Aorta (tissue), 5 donors: ENCODE data around the gene ASTN1. TPM values are rescaled to one million over a fixed set of nuclear protein-coding genes. Genes with fewer than 3 reads are reported as not detected.

Experiments used
- ATAC-seq: fragments of 200-7000 bp; cut with Tn5 transposase; one replicate; pipeline ENCODE4 v1.9.1; 2022; ENCODE audit warnings: moderate library complexity; ENCODE audit not compliant: low FRiP score
- DNase-seq, 2 donors: peaks; one replicate each; pipeline ENCODE4 v3.0.0-alpha.2; 2020
- H3K27ac ChIP-seq, 2 donors: one replicate each; pipeline ENCODE4 v1.5.1; 2013; ENCODE audit warnings: low read length in 2 of 2, mild to moderate bottlenecking in 2 of 2, moderate library complexity in 2 of 2, control low read depth in 1 of 2, inconsistent platforms in 1 of 2, low read depth in 1 of 2
- H3K27me3 ChIP-seq, 2 donors: one replicate each; pipeline ENCODE4 v1.6.1; 2013; ENCODE audit warnings: control low read depth in 1 of 2, low read length in 1 of 2, mild to moderate bottlenecking in 1 of 2, moderate library complexity in 1 of 2; ENCODE audit not compliant: insufficient read depth in 2 of 2, control insufficient read depth in 1 of 2
- H3K36me3 ChIP-seq, 2 donors: one replicate each; pipeline ENCODE4 v1.6.1; 2013; ENCODE audit warnings: control low read depth in 1 of 2, low read length in 1 of 2, mild to moderate bottlenecking in 1 of 2; ENCODE audit not compliant: insufficient read depth in 2 of 2, control insufficient read depth in 1 of 2
- H3K4me1 ChIP-seq, 2 donors: one replicate each; pipeline ENCODE4 v1.6.1; 2013; ENCODE audit warnings: low read length in 2 of 2, control low read depth in 1 of 2, mild to moderate bottlenecking in 1 of 2, moderate library complexity in 1 of 2; ENCODE audit not compliant: insufficient read depth in 2 of 2, control insufficient read depth in 1 of 2
- H3K4me3 ChIP-seq, 2 donors: one replicate each; pipeline ENCODE4 v1.5.1; 2013; ENCODE audit warnings: low read length in 2 of 2, control low read depth in 1 of 2, mild to moderate bottlenecking in 1 of 2
- H3K9me3 ChIP-seq: one replicate; pipeline ENCODE4 v1.6.1; 2013; ENCODE audit warnings: mild to moderate bottlenecking, low read length; ENCODE audit not compliant: control insufficient read depth
- WGBS, 2 donors: extraction: QIAGEN DNeasy Blood & Tissue Kit; methylation state at CpG; one replicate each; pipeline ENCODE4 v1.1.7; 2013; 5-methylcytosine and 5-hydroxymethylcytosine counted together
- intact Hi-C, 2 donors: fragments of 100-400 bp; cut with DNase I; formaldehyde crosslinking; loops; one replicate each; pipeline versions ENCODE4 v1.14.2 to v1.15.0; 2022
- polyA plus RNA-seq, 2 donors: library from polyadenylated mRNA; stranded (reverse); fragments of 200-250 nt; gene quantifications; one replicate each; pipeline ENCODE4 v1.2.3, GENCODE V29; 2013
- total RNA-seq, 2 donors: library from RNA; stranded (reverse); fragmentation: NEBNext Ultra II Directional; extraction: Animal tissue kit (Norgen Biotek cat#: 25700); gene quantifications; one replicate each; pipeline ENCODE4 v1.2.1, GENCODE V29; 2021
- donor health status: healthy with polysubstance abuse.
- donor health status: Bipolar disorder and iron deficiency.
- donor health status: DM: no; HTN: no; CAD: no.
- donor health status: DM: no; HTN: no; CAD: no.
- donor health status: DM: yes; HTN: yes; CAD: no.

Gene ASTN1
- total and polyA plus RNA-seq, 4 donors, result 0.06 to 0.33 TPM; not detected in 2

DNA sequence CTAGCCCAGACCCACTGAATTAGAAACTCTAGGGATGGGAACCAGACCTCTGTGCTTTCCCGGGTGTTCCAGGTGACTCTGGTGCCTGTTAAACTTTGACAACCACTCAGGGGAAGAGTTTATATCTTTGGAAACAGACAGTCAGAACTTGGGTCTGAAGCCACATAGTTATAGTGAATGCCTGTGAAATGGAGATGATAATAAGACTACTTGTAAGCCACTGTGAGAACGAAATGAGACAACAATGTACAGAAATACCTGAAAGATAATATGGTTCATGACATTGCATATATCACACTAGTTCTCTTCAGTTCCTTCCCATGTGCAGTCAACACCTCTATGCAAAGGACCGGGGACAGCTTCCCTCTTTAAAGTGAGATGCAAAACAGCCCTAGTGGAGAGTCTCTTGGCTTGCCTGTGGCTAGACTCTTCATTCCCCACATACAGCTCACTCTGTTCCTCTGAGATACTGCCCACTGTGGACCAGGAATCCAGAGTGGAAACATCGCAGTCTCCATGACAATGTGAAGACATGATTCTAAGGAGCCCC is 287.5 kb downstream of the ASTN1 start:
- intact Hi-C loops, result no loop called here
- H3K4me1 ChIP-seq, result peaks cover 0 to 2% of the 10 kb centered on the region in 2 donors
- ATAC-seq (no peak), DNase-seq (no peak)
- H3K27me3 ChIP-seq, result no peaks in the 10 kb centered on the region
- 89% methylated on average over 4 of the region's 4 CpGs for WGBS, 2 donors
- H3K27ac ChIP-seq, result no peak overlapping the region
- no peaks in the 10 kb centered on the region for H3K9me3 ChIP-seq
- H3K36me3 ChIP-seq, result no peaks in the 10 kb centered on the region
- no peak overlapping the region for H3K4me3 ChIP-seq

DNA sequence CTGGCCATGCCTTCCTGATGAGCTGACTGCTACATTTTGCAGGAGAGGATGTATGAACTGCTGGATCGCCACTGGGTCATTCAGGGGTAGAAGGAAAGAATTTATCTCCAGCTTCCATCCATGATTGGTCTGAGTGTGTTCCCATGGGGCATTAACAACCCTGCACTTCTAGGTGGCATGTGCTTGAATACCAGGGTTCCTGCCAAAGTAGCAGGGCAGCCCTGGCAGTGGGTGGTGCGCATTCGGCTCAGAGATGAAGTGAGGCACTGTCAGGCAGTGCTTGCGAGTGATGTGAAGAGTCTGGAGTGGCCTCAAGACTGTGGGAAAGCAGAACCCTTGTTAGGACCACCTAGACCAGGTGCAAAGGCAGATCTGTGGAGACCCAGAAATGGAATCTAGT is 294.9 kb downstream of the ASTN1 start:
- Histone ChIP-seq H3K4me3 (no peak overlapping the region), H3K4me1 (no peaks in the 10 kb centered on the region), H3K36me3 (no peaks in the 10 kb centered on the region), H3K27me3 (peaks cover 0 to 2% of the 10 kb centered on the region in 2 donors), H3K27ac (no peak overlapping the region), H3K9me3 (no peaks in the 10 kb centered on the region)
- intact Hi-C loops, result no loop called here
- ATAC-seq (no peak), DNase-seq (no peak)
- 79 to 81% methylated on average over 4 of the region's 4 CpGs for WGBS, 2 donors

GRCh38 chr1:176866011-176866714 is 298.3 kb downstream of the ASTN1 start:
- intact Hi-C loops, result no loop called here
- Histone ChIP-seq H3K4me1 (no peaks in the 10 kb centered on the region), H3K36me3 (no peaks in the 10 kb centered on the region), H3K4me3 (no peak overlapping the region), H3K27me3 (peaks cover 0 to 2% of the 10 kb centered on the region in 2 donors), H3K9me3 (no peaks in the 10 kb centered on the region), H3K27ac (no peak overlapping the region)
- ATAC-seq, result no peak
- no peak for DNase-seq
- 92 to 97% methylated on average over 1 of the region's 1 CpG for WGBS, 2 donors

DNA sequence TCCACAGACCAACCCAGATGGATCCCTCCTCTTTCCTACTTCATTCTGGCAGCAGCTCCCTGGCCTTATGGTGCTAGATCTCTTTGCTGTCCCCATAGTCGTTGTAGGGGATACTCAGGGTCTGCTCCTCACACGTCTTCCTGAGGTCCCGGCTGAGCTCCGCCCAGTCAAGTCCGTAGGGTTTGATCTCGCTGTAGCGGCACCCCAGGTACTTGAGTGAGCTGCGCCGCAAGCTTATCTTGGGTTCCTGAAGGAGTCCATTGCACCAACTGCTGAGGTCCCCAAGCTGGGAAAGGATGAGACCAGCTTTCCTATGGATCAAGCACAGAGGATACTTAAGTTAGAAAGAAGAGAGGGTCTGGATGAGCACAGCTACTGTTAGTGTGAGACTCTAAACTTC is 300.3 kb downstream of the ASTN1 start:
- Histone ChIP-seq H3K27ac (no peak overlapping the region), H3K4me3 (no peak overlapping the region)

GRCh38 chr1:176863613-176864012 is 300.9 kb downstream of the ASTN1 start:
- WGBS, 2 donors, result 89 to 90% methylated on average over 4 of the region's 4 CpGs
- intact Hi-C loops, result no loop called here
- no peak for ATAC-seq

More for the DNA sequence above, 300.3 kb downstream of the ASTN1 start:
- intact Hi-C loops, result no loop called here
- no peaks in the 10 kb centered on the region for H3K36me3 ChIP-seq
- peaks cover 0 to 2% of the 10 kb centered on the region in 2 donors for H3K27me3 ChIP-seq
- ATAC-seq (no peak), DNase-seq (no peak)
- WGBS, 2 donors, result 91 to 94% methylated on average over 9 of the region's 9 CpGs
- H3K9me3 ChIP-seq, result no peaks in the 10 kb centered on the region
- H3K4me1 ChIP-seq, result no peaks in the 10 kb centered on the region

GRCh38 chr1:176858433-176858916 is 306.0 kb downstream of the ASTN1 start:
- Histone ChIP-seq H3K36me3 (no peaks in the 10 kb centered on the region), H3K27me3 (no peaks in the 10 kb centered on the region), H3K4me1 (no peaks in the 10 kb centered on the region), H3K27ac (no peak overlapping the region), H3K9me3 (no peaks in the 10 kb centered on the region), H3K4me3 (no peak overlapping the region)
- ATAC-seq (no peak), DNase-seq (no peak)
- 21 to 28% methylated on average over 4 of the region's 4 CpGs for WGBS, 2 donors
- intact Hi-C loops, result no loop called here

More at GRCh38 chr1:176863613-176864012, 300.9 kb downstream of the ASTN1 start:
- H3K36me3 ChIP-seq, result no peaks in the 10 kb centered on the region
- no peak for DNase-seq
- H3K27me3 ChIP-seq, result peaks cover 0 to 2% of the 10 kb centered on the region in 2 donors
- no peaks in the 10 kb centered on the region for H3K4me1 ChIP-seq
- no peak overlapping the region for H3K4me3 ChIP-seq
- H3K9me3 ChIP-seq, result no peaks in the 10 kb centered on the region
- no peak overlapping the region for H3K27ac ChIP-seq

- no peaks in the 10 kb centered on the region for H3K36me3 ChIP-seq
- no peaks in the 10 kb centered on the region for H3K4me1 ChIP-seq
- H3K27ac ChIP-seq, result no peak overlapping the region
- intact Hi-C loops, result no loop called here
- H3K4me3 ChIP-seq, result no peak overlapping the region
- ATAC-seq (no peak), DNase-seq (no peak)
- WGBS, 2 donors, result 69 to 72% methylated on average over 4 of the region's 4 CpGs
- no peaks in the 10 kb centered on the region for H3K27me3 ChIP-seq
- H3K9me3 ChIP-seq, result no peaks in the 10 kb centered on the region
Observed at GRCh38 chr1:176857632-176858031, 306.9 kb downstream of the ASTN1 start.

DNA sequence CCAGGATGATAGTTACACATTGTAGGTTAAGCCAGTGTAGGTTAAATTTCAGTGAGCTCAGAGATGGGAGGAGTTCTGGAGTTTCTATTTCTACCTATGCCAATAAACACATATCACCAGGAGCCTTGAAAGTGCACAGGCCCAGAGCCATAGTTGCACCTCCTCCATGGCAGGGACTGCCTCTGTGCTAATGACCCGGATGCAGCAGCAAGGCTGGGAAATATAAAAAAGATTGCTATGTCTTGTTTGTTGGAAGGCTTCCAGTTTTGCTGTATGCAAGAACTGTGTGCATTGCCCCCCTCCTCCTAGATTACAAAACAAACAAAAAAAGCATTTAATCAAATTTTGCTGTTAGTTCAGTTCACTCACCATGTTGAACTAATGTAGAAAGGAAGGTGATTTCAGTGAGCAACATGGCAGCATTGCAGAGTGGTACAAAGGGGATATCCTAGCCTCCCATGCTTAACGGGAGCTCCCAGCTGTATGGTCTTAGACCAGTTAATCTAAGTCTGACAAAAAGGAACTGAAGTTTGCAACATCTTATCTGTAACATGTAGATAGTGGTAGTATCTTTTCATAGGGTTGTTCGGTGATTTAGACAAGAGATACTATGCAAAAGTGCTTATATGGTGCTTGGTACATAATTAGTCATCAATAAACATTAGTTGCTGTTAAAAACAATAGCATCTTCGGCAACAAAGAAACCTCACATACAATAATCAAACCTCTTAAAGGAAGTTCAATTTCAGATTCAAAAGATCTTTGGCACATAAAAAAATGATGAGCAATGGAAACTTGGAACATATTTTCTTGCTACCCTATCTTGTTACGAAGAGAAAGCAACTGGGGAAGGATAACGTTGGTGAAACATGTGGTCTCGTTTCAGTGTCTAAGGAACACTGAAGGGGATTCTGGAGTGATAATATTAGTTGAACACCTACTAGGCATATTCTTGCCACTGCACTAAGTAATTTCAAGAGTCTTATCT is 309.5 kb downstream of the ASTN1 start:
- ATAC-seq, result no peak

More for the DNA sequence above, 309.5 kb downstream of the ASTN1 start:
- DNase-seq, result no peak
- H3K27ac ChIP-seq, result no peak overlapping the region
- WGBS, 2 donors, result 88% methylated on average over 7 of the region's 7 CpGs
- H3K4me3 ChIP-seq, result no peak overlapping the region
- H3K9me3 ChIP-seq, result no peaks in the 10 kb centered on the region
- H3K27me3 ChIP-seq, result no peaks in the 10 kb centered on the region
- intact Hi-C loops, result no loop called here
- H3K4me1 ChIP-seq, result no peaks in the 10 kb centered on the region
- no peaks in the 10 kb centered on the region for H3K36me3 ChIP-seq
